ENCODE results near the gene UNK. TPM values are rescaled to one million over a fixed set of nuclear protein-coding genes. Genes with fewer than 3 reads are reported as not detected.

The UNK gene
- total and polyA plus RNA-seq, 8 donors: 19.8 to 54.6 (median 49.0) TPM

- H3K36me3 ChIP-seq: peaks cover 0 to 65% of the 10 kb centered on the region in 2 donors
- no peaks in the 10 kb centered on the region for H3K27me3 ChIP-seq
- DNase-seq (peak in 1 of 4 donors; percentile 75), ATAC-seq (peak; percentile 7)
- no peak overlapping the region for H3K4me3 ChIP-seq
- intact Hi-C loops (cut with DNase I): no loop called here
- H3K4me1 ChIP-seq: peaks cover 31 to 80% of the 10 kb centered on the region in 2 donors
- TF ChIP-seq CTCF (IDR thresholded peaks at IDR 0.05): no peak
- H3K9me3 ChIP-seq: no peaks in the 10 kb centered on the region
- H3K27ac ChIP-seq: peak overlapping the region; percentile 87 to 93
These were observed 61.5 kb downstream of the UNK start for GRCh38 chr17:75845933-75846691.

- H3K4me1 ChIP-seq: peaks cover 31 to 83% of the 10 kb centered on the region in 2 donors
- no peak for TF ChIP-seq CTCF (IDR thresholded peaks at IDR 0.05)
- H3K27ac ChIP-seq: peak overlapping the region; percentile 87 to 93
- H3K27me3 ChIP-seq: no peaks in the 10 kb centered on the region
- no peak overlapping the region for H3K4me3 ChIP-seq
- no peak for ATAC-seq
- H3K9me3 ChIP-seq: no peaks in the 10 kb centered on the region
- peak in 1 of 4 donors; percentile 67 for DNase-seq
- H3K36me3 ChIP-seq: peaks cover 2 to 71% of the 10 kb centered on the region in 2 donors
- intact Hi-C loops (cut with DNase I): no loop called here
These were observed 62.3 kb downstream of the UNK start for GRCh38 chr17:75846692-75847613.

DNA sequence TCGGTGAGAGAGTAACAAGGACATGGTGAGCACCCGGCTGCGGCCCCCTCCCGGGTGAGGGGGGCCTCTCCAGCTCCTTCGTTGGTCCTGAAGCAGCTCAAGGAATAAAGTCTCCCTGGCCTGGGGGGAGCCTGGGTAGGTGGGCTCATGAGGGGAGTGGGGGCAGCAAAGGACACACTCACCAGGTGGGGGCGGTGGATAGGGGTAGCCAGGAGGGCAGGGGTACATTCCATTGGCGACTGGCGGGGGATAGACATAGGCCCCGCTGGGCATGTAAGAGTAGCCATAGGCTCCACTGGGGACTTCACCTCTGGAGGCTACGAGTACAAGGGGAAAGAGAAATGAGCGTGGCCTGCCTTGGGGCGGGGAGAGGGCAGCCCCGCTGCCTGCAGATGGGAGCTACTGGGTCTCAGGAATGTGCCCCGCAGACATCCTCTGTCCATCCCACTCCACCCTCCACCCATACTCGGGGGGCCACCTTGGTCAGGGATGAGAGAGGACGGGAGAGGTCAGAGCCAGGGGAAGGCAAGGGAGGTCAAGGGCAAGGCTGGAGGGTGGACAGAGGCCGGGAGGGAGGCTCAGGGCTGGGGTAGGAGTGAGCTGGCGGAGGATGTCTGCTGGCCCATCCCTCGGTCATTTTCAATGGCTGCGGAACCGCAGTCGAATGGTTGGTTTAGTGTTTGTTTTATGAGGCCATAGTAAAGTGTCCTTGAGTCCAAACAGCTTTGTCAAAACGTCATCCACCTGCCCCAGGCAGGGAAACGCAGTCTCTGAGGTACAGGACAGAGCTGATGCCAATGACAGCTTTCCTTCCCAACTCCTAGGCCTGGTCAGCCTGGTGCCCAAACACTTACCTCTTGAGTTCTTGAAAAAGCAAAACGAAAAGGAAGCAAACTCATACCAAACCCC lies 63.3 kb downstream of the UNK start:
- peak in 1 of 4 donors; percentile 49 for DNase-seq
- H3K9me3 ChIP-seq: no peaks in the 10 kb centered on the region
- H3K36me3 ChIP-seq: peaks cover 2 to 71% of the 10 kb centered on the region in 2 donors
- no peak for TF ChIP-seq CTCF (IDR thresholded peaks at IDR 0.05)
- no peak overlapping the region for H3K4me3 ChIP-seq
- peak overlapping the region; percentile 56 to 93 for H3K27ac ChIP-seq
- peaks cover 31 to 82% of the 10 kb centered on the region in 2 donors for H3K4me1 ChIP-seq
- intact Hi-C loops (cut with DNase I): no loop called here
- no peak for ATAC-seq
- no peaks in the 10 kb centered on the region for H3K27me3 ChIP-seq

GRCh38 chr17:75848523-75849278 lies 64.1 kb downstream of the UNK start:
- intact Hi-C loops (cut with DNase I): no loop called here

More at GRCh38 chr17:75848523-75849278, 64.1 kb downstream of the UNK start:
- Histone ChIP-seq H3K36me3 (peaks cover 2 to 72% of the 10 kb centered on the region in 2 donors), H3K27me3 (no peaks in the 10 kb centered on the region), H3K4me1 (peaks cover 34 to 84% of the 10 kb centered on the region in 2 donors), H3K27ac (peak overlapping the region; percentile 56 to 93), H3K9me3 (no peaks in the 10 kb centered on the region), H3K4me3 (no peak overlapping the region)
- peak in 3 of 4 donors; percentile 61 to 90 (median 81) for DNase-seq
- peak; percentile 1 for ATAC-seq
- peak; percentile 58 to 79 for TF ChIP-seq CTCF (IDR thresholded peaks at IDR 0.05)

Measured in left lung (tissue), 10 donors.